Choroid plexus epithelial cell (primary cell): Measurements from ENCODE around the gene CLTA.
"Not testable (repeated sequence)": the region's sequence is repeated elsewhere in the genome, so short reads cannot be mapped to it uniquely, and the experiment has no call there.

ENCODE experiments used
- DNase-seq: peaks from one replicate; pipeline ENCODE4 v3.0.0-alpha.2; 2010; ENCODE audit warnings: low read depth
- H3K4me3 ChIP-seq: 2 replicates; pipeline ENCODE4 v1.5.1; 2011; ENCODE audit warnings: low read depth, mild to moderate bottlenecking, control low read depth, low read length, moderate library complexity
- CTCF ChIP-seq: conservative IDR thresholded peaks from 2 replicates; pipeline ENCODE4 v1.5.1; 2011; ENCODE audit warnings: low read depth, mild to moderate bottlenecking, control low read depth, inconsistent platforms, low read length, moderate library complexity

The CLTA gene

GRCh38 chr9:36217256-36217968, 26.7 kb downstream of the CLTA start:
- H3K4me3 ChIP-seq: no peak overlapping the region
- DNase-seq: no peak
- no peak for TF ChIP-seq CTCF

GRCh38 chr9:36218011-36218410, 27.3 kb downstream of the CLTA start:
- DNase-seq: no peak
- no peak for TF ChIP-seq CTCF
- no peak overlapping the region for H3K4me3 ChIP-seq

- TF ChIP-seq CTCF: no peak
- no peak for DNase-seq
- no peak overlapping the region for H3K4me3 ChIP-seq
Measured at GRCh38 chr9:36218411-36218901, 27.7 kb downstream of the CLTA start.

GRCh38 chr9:36221667-36222066, 30.9 kb downstream of the CLTA start:
- no peak for DNase-seq
- H3K4me3 ChIP-seq: no peak overlapping the region
- TF ChIP-seq CTCF: no peak

- TF ChIP-seq CTCF: no peak
- no peak overlapping the region for H3K4me3 ChIP-seq
- peak; percentile 42 for DNase-seq
Measured at GRCh38 chr9:36222449-36222848, 31.7 kb downstream of the CLTA start.

- no peak overlapping the region for H3K4me3 ChIP-seq
- no peak for TF ChIP-seq CTCF
- DNase-seq: no peak
Measured at GRCh38 chr9:36237230-36237629, 46.5 kb downstream of the CLTA start.

GRCh38 chr9:36239205-36239604, 48.5 kb downstream of the CLTA start:
- DNase-seq, H3K4me3 ChIP-seq: not testable (repeated sequence)

- not testable (repeated sequence) for DNase-seq, H3K4me3 ChIP-seq
Measured at GRCh38 chr9:36239675-36240074, 49.0 kb downstream of the CLTA start.
